Subcutaneous adipose tissue (tissue), 4 donors: ENCODE results near the gene FBXW9. TPM values are rescaled to one million over a fixed set of nuclear protein-coding genes. Genes with fewer than 3 reads are reported as not detected.

Source experiments
- total RNA-seq, 4 donors: library from RNA; depleted of rRNA; stranded (reverse); fragments of >200 nt; gene quantifications; one replicate each; pipeline ENCODE4 v1.1.0, GENCODE V29; 2016
- TF ChIP-seq, protein P1 (sequence below): fragments of 450-650 bp; IDR thresholded peaks from one replicate; pipeline ENCODE4 v1.5.1; 2016; ENCODE audit warnings: low read depth, mild to moderate bottlenecking, control low read depth, antibody characterized with exemption, moderate library complexity

The FBXW9 gene
- total RNA-seq, 4 donors from 2014 or later, result 2.6 to 3.7 (median 2.7) TPM

DNA sequence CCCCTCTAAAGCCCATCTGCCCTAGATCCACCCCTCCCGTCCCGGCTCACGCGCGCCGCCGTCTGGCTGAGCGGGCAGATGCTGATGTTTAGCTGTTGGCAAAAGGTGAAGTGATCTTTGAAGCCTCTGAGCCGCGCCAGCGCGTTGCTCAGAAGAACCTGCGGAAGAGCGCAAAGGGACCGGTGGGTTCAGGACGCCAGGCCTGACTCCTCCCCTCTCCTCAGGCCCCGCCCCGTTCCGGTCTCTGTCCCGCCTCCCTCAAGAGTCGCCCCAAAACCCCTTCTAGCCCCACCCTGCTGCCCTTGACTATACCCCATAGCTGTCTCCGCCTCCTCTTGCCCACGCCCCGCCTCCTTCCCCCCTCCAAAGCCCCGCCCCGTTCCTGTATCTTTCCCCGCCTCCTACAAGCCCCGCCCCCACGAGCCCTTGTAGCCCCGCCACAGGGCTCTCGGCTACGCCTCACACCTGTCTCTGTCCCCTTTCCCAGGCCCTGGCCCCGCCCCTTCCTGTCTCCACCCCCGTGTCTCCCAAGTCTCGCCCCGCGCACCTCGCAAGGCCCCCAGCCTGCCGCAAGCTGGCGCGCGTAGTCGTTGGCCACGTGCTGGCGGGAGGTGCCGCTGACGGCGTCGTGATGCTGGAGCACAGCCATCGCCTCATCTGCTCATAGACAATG is 39.4 kb downstream of the FBXW9 start:
- TF ChIP-seq, protein P1, sequence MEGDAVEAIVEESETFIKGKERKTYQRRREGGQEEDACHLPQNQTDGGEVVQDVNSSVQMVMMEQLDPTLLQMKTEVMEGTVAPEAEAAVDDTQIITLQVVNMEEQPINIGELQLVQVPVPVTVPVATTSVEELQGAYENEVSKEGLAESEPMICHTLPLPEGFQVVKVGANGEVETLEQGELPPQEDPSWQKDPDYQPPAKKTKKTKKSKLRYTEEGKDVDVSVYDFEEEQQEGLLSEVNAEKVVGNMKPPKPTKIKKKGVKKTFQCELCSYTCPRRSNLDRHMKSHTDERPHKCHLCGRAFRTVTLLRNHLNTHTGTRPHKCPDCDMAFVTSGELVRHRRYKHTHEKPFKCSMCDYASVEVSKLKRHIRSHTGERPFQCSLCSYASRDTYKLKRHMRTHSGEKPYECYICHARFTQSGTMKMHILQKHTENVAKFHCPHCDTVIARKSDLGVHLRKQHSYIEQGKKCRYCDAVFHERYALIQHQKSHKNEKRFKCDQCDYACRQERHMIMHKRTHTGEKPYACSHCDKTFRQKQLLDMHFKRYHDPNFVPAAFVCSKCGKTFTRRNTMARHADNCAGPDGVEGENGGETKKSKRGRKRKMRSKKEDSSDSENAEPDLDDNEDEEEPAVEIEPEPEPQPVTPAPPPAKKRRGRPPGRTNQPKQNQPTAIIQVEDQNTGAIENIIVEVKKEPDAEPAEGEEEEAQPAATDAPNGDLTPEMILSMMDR, result no peak

DNA sequence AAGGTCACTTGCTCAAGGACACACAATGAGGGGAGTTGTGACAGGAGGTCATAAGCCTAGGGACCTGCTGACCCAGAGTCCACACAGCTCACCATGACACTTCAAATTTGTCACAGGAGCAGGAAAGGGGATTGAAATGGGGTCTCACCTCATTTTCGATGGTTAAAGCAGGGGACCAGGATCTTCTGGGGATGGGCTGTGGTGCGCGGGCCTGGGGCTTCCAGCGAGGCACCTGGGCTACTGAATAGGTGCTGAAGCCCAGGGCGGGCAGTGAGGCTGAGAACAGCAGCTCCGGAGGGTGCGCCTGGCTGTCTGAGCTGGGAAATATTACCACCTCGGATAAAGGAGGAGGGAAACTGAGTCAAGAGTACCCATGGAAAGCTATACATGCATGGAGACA is 40.9 kb downstream of the FBXW9 start:
- TF ChIP-seq, protein P1, result no peak

DNA sequence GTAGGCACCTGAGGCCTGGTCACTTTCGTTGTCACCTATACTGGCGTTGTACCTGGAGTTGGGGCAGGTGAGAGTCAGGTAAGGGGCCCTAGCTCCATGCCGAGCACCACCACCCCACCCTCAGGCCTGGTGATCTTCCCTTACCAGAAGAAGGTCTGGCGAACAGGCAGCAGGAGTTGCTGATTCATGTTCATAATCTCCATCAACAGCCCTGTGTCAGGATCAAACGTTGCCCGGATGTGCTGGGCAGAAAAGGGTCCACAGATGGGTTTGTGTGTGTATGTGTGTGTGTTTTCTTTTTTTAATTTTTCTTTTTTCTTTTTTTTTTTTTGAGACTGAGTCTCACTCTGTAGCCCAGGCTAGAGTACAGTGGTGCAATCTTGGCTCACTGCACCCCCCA is 44.2 kb downstream of the FBXW9 start:
- TF ChIP-seq, protein P1, result no peak

DNA sequence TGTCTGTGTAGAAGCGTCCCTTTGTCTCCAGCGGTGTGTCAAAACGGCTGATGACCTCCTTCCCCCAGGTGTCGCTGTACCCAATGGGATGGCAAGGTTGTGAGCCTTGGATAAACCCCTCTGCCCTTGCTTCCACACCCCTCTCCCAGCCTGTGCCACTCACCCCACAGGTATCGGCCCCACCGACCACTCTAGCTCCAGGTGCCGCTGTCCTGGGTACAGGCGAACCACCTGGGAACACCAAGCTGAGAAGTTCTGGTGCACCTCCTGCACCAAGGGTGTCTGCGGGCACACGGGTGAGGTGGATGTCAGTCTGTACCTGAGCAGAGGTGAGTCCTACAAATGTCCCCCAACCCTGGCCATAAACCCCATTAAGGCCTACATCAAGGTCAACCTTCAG is 46.5 kb downstream of the FBXW9 start:
- TF ChIP-seq, protein P1, result no peak

DNA sequence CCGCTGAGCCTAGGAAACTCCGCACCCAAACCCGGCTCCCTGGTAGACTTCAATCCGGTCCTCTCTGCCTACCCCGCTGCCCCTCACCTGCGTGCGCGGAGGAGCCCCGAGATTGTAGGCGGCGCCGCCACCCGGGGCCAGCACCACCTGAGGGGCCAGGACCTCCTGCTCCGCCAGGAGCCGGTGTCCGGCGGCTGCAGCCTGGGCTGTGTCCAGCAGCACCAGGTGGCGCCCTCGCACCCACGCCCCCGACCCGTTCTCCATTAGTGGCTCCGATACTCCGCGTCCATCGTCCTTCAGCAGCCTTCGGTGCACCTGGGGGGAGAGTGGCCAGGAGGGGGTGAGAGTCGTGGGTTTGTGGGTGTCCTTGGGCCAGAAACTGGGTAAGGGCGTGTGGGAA is 48.3 kb downstream of the FBXW9 start:
- TF ChIP-seq, protein P1, result no peak

DNA sequence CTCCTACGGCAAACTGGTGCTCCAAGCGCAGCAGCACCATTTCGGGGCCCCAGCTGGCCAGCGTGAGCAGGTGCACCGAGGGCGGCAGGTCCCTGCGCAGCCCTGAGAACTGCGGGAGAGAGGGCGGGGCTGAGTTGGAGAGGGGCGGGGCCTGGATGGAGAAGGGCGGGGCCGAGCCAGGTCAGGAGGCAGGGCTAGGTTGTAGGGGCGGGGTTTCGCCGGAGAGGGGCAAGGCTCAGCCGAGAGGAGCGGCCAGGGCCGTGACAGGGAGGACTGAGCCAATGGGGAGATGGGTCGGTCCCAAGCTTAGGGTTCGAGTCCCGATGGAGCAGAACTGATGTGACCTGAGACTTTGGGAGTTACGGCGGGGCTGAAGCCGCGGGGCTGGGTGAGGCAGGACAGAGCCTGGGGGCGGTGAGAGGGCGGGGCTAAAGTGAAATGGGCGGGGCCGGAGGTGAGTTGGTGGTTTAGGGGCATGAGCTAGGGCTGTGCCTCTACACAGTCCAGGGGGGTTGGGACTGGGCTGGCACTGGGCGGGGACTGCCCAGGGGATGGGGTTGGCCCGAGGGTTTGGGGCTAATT is 48.9 kb downstream of the FBXW9 start:
- TF ChIP-seq, protein P1, result no peak

DNA sequence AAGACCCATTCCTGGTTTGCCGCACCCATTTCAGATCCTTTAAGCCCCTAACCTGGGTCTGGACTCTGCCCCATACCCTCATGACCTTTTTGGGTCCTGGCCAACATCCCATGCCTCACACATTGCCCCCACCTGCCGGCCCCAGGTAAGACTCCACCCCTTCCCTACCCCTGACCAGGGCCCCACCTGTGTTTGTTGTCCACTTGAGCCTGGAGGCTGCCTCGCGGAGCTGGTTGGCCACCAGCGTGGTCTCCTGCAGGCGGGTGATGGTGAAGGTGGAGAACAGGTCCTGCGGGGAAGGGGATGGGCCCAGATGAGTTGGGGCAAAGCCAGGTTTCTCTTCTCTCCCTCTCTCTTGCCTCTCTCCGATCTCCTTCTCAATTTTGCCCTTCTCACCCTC is 49.4 kb downstream of the FBXW9 start:
- TF ChIP-seq, protein P1, result no peak
